Brain microvascular endothelial cell (primary cell): Measurements from ENCODE around the gene ADCYAP1R1.

Experiments
- DNase-seq: peaks from one replicate; pipeline ENCODE4 v3.0.0-alpha.2; 2020
- H3K27ac ChIP-seq: fragments of 250-450 bp; sonication (Bioruptor Pico); 2 replicates; pipeline ENCODE4 v1.5.1; 2020; ENCODE audit warnings: mild to moderate bottlenecking, moderate library complexity
- H3K27me3 ChIP-seq: fragments of 250-450 bp; sonication (Bioruptor Pico); replicated peaks from 2 replicates; pipeline ENCODE4 v1.5.1; 2020; ENCODE audit warnings: mild to moderate bottlenecking
- H3K36me3 ChIP-seq: fragments of 250-450 bp; sonication (Bioruptor Pico); replicated peaks from 2 replicates; pipeline ENCODE4 v1.5.1; 2020; ENCODE audit warnings: mild to moderate bottlenecking
- H3K4me3 ChIP-seq: 2 replicates; pipeline ENCODE4 v1.5.1; 2011; ENCODE audit warnings: low read depth, mild to moderate bottlenecking, control low read depth, low read length, moderate library complexity
- in situ Hi-C: cut with HindIII; loops from 2 replicates; pipeline ENCODE4 v1.10.0; 2017; ENCODE audit warnings: low sequenced_read_pairs, low pct_ligation_motif_present
- TF ChIP-seq, protein P1 (sequence below): IDR thresholded peaks from 2 replicates; pipeline ENCODE4 v1.5.1; 2011; ENCODE audit warnings: low read depth, mild to moderate bottlenecking, moderate library complexity, low read length, control low read depth, inconsistent platforms; ENCODE audit errors: missing control alignments

Gene ADCYAP1R1

DNA sequence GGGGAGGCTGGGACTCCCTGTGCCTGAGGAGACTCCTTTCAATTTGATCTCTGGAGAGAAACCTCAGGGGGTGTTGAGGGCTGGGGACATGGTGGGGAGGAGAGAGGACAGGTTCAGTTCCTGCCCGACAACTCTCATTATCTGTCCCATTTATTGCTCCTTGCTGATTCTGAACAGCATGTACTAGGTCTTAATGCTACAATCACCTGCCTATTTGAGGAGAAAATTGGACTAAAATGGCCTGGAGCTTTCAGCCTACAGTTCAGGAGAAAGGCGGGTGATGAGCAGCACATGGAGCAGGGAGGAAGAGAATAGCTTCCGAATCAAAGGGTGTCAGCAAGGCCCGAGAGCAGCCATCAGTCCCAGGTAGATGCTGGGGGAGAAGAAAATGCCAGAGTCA is 30.0 kb upstream of the ADCYAP1R1 start:
- no peak for DNase-seq
- H3K36me3 ChIP-seq = no peaks in the 10 kb centered on the region
- no peaks in the 10 kb centered on the region for H3K27me3 ChIP-seq
- no peak overlapping the region for H3K4me3 ChIP-seq
- TF ChIP-seq, protein P1, sequence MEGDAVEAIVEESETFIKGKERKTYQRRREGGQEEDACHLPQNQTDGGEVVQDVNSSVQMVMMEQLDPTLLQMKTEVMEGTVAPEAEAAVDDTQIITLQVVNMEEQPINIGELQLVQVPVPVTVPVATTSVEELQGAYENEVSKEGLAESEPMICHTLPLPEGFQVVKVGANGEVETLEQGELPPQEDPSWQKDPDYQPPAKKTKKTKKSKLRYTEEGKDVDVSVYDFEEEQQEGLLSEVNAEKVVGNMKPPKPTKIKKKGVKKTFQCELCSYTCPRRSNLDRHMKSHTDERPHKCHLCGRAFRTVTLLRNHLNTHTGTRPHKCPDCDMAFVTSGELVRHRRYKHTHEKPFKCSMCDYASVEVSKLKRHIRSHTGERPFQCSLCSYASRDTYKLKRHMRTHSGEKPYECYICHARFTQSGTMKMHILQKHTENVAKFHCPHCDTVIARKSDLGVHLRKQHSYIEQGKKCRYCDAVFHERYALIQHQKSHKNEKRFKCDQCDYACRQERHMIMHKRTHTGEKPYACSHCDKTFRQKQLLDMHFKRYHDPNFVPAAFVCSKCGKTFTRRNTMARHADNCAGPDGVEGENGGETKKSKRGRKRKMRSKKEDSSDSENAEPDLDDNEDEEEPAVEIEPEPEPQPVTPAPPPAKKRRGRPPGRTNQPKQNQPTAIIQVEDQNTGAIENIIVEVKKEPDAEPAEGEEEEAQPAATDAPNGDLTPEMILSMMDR = no peak
- no peak overlapping the region for H3K27ac ChIP-seq
- in situ Hi-C loops = no loop called here

GRCh38 chr7:31022726-31023125 is 29.4 kb upstream of the ADCYAP1R1 start:
- TF ChIP-seq, protein P1 = no peak
- no peaks in the 10 kb centered on the region for H3K36me3 ChIP-seq
- H3K27me3 ChIP-seq = no peaks in the 10 kb centered on the region
- H3K27ac ChIP-seq = no peak overlapping the region
- DNase-seq = no peak
- H3K4me3 ChIP-seq = no peak overlapping the region
- in situ Hi-C loops = no loop called here

- TF ChIP-seq, protein P1 = no peak
- Histone ChIP-seq H3K27ac (no peak overlapping the region), H3K27me3 (no peaks in the 10 kb centered on the region), H3K4me3 (no peak overlapping the region), H3K36me3 (no peaks in the 10 kb centered on the region)
- in situ Hi-C loops = no loop called here
- no peak for DNase-seq
Observed at GRCh38 chr7:31023877-31024276, 28.2 kb upstream of the ADCYAP1R1 start.

- Histone ChIP-seq H3K36me3 (no peaks in the 10 kb centered on the region), H3K4me3 (no peak overlapping the region), H3K27me3 (no peaks in the 10 kb centered on the region), H3K27ac (no peak overlapping the region)
- in situ Hi-C loops = no loop called here
- no peak for DNase-seq
- TF ChIP-seq, protein P1 = no peak
Observed at GRCh38 chr7:31027161-31027965, 24.7 kb upstream of the ADCYAP1R1 start.

GRCh38 chr7:31028006-31028405 is 24.1 kb upstream of the ADCYAP1R1 start:
- H3K27ac ChIP-seq = no peak overlapping the region
- no peaks in the 10 kb centered on the region for H3K27me3 ChIP-seq
- DNase-seq = no peak
- H3K4me3 ChIP-seq = no peak overlapping the region
- in situ Hi-C loops = no loop called here
- TF ChIP-seq, protein P1 = no peak
- H3K36me3 ChIP-seq = no peaks in the 10 kb centered on the region
